Measurements from ENCODE around the gene PON3.

DNA sequence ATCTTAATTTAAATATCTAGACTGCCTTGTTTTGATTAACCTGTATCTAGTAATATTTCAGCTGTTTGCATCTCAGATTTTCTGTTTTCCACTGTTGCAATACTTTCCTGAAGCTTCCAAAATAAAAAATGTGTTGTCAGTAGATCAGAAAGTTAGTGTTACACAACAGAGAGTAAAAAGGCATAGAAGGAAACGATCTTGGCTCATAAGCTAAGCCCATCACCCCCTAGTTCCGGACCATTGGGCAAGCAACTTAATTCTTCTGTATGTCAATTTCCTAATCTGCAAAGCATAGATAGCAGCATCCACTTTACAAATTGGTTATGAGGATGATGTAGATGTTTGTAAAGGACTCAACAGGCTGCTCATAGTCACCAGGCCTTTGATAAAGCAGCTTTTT lies 4.4 kb downstream of the PON3 start:
- TF ChIP-seq, protein P1, sequence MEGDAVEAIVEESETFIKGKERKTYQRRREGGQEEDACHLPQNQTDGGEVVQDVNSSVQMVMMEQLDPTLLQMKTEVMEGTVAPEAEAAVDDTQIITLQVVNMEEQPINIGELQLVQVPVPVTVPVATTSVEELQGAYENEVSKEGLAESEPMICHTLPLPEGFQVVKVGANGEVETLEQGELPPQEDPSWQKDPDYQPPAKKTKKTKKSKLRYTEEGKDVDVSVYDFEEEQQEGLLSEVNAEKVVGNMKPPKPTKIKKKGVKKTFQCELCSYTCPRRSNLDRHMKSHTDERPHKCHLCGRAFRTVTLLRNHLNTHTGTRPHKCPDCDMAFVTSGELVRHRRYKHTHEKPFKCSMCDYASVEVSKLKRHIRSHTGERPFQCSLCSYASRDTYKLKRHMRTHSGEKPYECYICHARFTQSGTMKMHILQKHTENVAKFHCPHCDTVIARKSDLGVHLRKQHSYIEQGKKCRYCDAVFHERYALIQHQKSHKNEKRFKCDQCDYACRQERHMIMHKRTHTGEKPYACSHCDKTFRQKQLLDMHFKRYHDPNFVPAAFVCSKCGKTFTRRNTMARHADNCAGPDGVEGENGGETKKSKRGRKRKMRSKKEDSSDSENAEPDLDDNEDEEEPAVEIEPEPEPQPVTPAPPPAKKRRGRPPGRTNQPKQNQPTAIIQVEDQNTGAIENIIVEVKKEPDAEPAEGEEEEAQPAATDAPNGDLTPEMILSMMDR (IDR thresholded peaks at IDR 0.05): no peak
- no peak for TF ChIP-seq POLR2A (IDR thresholded peaks at IDR 0.05)
